ENCODE results near the gene SNX21. TPM values are rescaled to one million over a fixed set of nuclear protein-coding genes. Genes with fewer than 3 reads are reported as not detected.
A peak's percentile ranks its signal among the peaks of the same experiment; 100 is the strongest.

The SNX21 gene
- total and polyA plus RNA-seq, 9 of the 15 experiments (the other 6 are each of a cell fraction or from before 2014, with no cell fraction given) = 0.10 to 1.2 (median 0.42) TPM

DNA sequence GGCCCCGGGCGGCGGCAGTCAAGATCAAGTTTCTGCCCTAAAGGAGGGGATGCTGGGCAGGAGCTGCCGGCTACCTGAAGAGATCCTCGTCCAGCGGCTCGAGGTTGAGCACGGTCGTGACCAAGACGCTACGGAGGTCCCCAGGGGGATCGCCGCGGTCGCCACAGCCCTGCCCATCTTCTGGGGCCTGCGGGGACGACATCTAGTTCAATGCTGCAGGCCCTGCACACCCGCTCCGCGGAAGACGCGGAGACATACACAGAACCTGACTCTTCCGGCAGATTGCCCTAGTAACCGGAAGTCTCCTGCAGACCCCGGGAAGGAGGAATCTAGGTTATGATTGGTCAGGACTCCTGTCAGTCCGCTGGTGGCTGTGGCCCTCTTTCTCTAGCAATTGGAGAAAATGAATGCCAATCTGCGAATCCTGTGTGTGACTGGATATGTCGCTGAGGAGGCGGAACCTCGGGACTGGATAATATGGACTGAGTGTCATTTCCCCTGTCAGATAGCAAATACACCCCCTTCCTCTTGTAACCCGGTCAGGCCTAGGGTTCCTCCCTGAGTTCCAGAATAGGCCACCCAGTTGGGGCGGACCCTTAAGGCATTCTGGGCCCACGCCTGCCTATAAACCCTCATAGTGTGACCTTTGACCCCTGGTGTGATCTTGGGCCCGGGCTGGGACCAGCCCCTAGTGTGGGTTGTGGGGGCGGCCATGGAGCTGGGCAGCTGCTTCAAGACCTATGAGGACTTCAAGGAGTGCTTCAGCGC lies 23.7 kb downstream of the SNX21 start, which contains the start of the genes ACOT8 and ZSWIM3 (continued):
- TF ChIP-seq RB1 (IDR thresholded peaks at IDR 0.05; ENCODE audit: low read depth) (no peak), TAF1 (IDR thresholded peaks at IDR 0.05; ENCODE audit: control insufficient read depth, extremely low read depth, insufficient read depth, low read length, severe bottlenecking) (peak; percentile 84), RNF2 (IDR thresholded peaks at IDR 0.05) (no peak; the same call in 1 of the 2 replicates), SRSF3 (IDR thresholded peaks at IDR 0.05; ENCODE audit: insufficient read depth, low read length) (no peak), ETS2 (tag; IDR thresholded peaks at IDR 0.05; ENCODE audit: borderline replicate concordance, poor library complexity, severe bottlenecking) (no peak), ZNF589 (CRISPR knock-in tag; IDR thresholded peaks at IDR 0.05; ENCODE audit: low read depth) (no peak), PRMT5 (CRISPR knock-in tag; IDR thresholded peaks at IDR 0.05) (no peak), PHF8 (IDR thresholded peaks at IDR 0.05; ENCODE audit: borderline replicate concordance, low read length) (peak; percentile 93; the same call in 1 of the 2 replicates), MEIS2 (IDR thresholded peaks at IDR 0.05; ENCODE audit: partially characterized antibody) (peak; percentile 78), C11orf30 (IDR thresholded peaks at IDR 0.05; ENCODE audit: low read depth) (peak; percentile 62), ZNF75A (CRISPR knock-in tag; IDR thresholded peaks at IDR 0.05) (no peak), ZNF282 (CRISPR knock-in tag; IDR thresholded peaks at IDR 0.05) (no peak), ZNF217 (CRISPR knock-in tag; IDR thresholded peaks at IDR 0.05) (no peak)
- TF ChIP-seq, protein P1, sequence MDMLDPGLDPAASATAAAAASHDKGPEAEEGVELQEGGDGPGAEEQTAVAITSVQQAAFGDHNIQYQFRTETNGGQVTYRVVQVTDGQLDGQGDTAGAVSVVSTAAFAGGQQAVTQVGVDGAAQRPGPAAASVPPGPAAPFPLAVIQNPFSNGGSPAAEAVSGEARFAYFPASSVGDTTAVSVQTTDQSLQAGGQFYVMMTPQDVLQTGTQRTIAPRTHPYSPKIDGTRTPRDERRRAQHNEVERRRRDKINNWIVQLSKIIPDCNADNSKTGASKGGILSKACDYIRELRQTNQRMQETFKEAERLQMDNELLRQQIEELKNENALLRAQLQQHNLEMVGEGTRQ (CRISPR knock-in tag; IDR thresholded peaks at IDR 0.05) = no peak
- TF ChIP-seq, protein P2, sequence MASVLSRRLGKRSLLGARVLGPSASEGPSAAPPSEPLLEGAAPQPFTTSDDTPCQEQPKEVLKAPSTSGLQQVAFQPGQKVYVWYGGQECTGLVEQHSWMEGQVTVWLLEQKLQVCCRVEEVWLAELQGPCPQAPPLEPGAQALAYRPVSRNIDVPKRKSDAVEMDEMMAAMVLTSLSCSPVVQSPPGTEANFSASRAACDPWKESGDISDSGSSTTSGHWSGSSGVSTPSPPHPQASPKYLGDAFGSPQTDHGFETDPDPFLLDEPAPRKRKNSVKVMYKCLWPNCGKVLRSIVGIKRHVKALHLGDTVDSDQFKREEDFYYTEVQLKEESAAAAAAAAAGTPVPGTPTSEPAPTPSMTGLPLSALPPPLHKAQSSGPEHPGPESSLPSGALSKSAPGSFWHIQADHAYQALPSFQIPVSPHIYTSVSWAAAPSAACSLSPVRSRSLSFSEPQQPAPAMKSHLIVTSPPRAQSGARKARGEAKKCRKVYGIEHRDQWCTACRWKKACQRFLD (CRISPR knock-in tag; IDR thresholded peaks at IDR 0.05) = no peak
- TF ChIP-seq, protein P3, sequence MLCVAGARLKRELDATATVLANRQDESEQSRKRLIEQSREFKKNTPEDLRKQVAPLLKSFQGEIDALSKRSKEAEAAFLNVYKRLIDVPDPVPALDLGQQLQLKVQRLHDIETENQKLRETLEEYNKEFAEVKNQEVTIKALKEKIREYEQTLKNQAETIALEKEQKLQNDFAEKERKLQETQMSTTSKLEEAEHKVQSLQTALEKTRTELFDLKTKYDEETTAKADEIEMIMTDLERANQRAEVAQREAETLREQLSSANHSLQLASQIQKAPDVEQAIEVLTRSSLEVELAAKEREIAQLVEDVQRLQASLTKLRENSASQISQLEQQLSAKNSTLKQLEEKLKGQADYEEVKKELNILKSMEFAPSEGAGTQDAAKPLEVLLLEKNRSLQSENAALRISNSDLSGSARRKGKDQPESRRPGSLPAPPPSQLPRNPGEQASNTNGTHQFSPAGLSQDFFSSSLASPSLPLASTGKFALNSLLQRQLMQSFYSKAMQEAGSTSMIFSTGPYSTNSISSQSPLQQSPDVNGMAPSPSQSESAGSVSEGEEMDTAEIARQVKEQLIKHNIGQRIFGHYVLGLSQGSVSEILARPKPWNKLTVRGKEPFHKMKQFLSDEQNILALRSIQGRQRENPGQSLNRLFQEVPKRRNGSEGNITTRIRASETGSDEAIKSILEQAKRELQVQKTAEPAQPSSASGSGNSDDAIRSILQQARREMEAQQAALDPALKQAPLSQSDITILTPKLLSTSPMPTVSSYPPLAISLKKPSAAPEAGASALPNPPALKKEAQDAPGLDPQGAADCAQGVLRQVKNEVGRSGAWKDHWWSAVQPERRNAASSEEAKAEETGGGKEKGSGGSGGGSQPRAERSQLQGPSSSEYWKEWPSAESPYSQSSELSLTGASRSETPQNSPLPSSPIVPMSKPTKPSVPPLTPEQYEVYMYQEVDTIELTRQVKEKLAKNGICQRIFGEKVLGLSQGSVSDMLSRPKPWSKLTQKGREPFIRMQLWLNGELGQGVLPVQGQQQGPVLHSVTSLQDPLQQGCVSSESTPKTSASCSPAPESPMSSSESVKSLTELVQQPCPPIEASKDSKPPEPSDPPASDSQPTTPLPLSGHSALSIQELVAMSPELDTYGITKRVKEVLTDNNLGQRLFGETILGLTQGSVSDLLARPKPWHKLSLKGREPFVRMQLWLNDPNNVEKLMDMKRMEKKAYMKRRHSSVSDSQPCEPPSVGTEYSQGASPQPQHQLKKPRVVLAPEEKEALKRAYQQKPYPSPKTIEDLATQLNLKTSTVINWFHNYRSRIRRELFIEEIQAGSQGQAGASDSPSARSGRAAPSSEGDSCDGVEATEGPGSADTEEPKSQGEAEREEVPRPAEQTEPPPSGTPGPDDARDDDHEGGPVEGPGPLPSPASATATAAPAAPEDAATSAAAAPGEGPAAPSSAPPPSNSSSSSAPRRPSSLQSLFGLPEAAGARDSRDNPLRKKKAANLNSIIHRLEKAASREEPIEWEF (CRISPR knock-in tag; IDR thresholded peaks at IDR 0.05) = no peak
- TF ChIP-seq, protein P4, sequence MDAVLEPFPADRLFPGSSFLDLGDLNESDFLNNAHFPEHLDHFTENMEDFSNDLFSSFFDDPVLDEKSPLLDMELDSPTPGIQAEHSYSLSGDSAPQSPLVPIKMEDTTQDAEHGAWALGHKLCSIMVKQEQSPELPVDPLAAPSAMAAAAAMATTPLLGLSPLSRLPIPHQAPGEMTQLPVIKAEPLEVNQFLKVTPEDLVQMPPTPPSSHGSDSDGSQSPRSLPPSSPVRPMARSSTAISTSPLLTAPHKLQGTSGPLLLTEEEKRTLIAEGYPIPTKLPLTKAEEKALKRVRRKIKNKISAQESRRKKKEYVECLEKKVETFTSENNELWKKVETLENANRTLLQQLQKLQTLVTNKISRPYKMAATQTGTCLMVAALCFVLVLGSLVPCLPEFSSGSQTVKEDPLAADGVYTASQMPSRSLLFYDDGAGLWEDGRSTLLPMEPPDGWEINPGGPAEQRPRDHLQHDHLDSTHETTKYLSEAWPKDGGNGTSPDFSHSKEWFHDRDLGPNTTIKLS (IDR thresholded peaks at IDR 0.05; ENCODE audit: borderline replicate concordance, low read depth) = no peak; the same call in 1 of the 2 replicates
